H4 (cell line): Measurements from ENCODE around the gene TRABD. TPM values are rescaled to one million over a fixed set of nuclear protein-coding genes. Genes with fewer than 3 reads are reported as not detected.
"Not testable (repeated sequence)": the region's sequence is repeated elsewhere in the genome, so short reads cannot be mapped to it uniquely, and the experiment has no call there.

Source experiments
- DNase-seq: peaks from one replicate; pipeline ENCODE4 v3.0.0-alpha.2; 2015; ENCODE audit warnings: low spot score
- total RNA-seq: library from RNA; depleted of rRNA; stranded (reverse); fragments of >200 nt; shearing (Covaris generic); gene quantifications from 2 replicates; pipeline ENCODE4 v1.2.3, GENCODE V29; 2014; rRNA removed

Gene TRABD
- 13.7 and 17.2 TPM in 2 replicates for total RNA-seq

GRCh38 chr22:50185375-50186087 is at the start of gene TRABD:
Gene TRABD, plus strand, starts transcription at chr22:50185913. Its CDS starts 7,148 bp downstream, at chr22:50193061.
- DNase-seq = peak; percentile 85

GRCh38 chr22:50136581-50137015 is 49.1 kb upstream of the TRABD start:
- no peak for DNase-seq

- not testable (repeated sequence) for DNase-seq
Observed at GRCh38 chr22:50137277-50137676, 48.4 kb upstream of the TRABD start.

- no peak for DNase-seq
Observed at GRCh38 chr22:50138041-50138440, 47.7 kb upstream of the TRABD start.

- DNase-seq = no peak
Observed at GRCh38 chr22:50138988-50139387, 46.7 kb upstream of the TRABD start.

- no peak for DNase-seq
Observed at GRCh38 chr22:50139843-50140415, 45.8 kb upstream of the TRABD start.

GRCh38 chr22:50140615-50141014 is 45.1 kb upstream of the TRABD start:
- no peak for DNase-seq

GRCh38 chr22:50141462-50141861 is 44.3 kb upstream of the TRABD start:
- no peak for DNase-seq

GRCh38 chr22:50141891-50142363 is 43.8 kb upstream of the TRABD start:
- no peak for DNase-seq

GRCh38 chr22:50143096-50143495 is 42.6 kb upstream of the TRABD start:
- DNase-seq = no peak

GRCh38 chr22:50144005-50144614 is 41.6 kb upstream of the TRABD start:
- DNase-seq = no peak

GRCh38 chr22:50145721-50146438 is 39.8 kb upstream of the TRABD start:
- DNase-seq = no peak

GRCh38 chr22:50146439-50147238 is 39.1 kb upstream of the TRABD start:
- DNase-seq = no peak

- not testable (repeated sequence) for DNase-seq
Observed at GRCh38 chr22:50147258-50148165, 38.2 kb upstream of the TRABD start.

GRCh38 chr22:50148166-50148500 is 37.6 kb upstream of the TRABD start:
- no peak for DNase-seq

GRCh38 chr22:50148991-50149721 is 36.6 kb upstream of the TRABD start:
- peak; percentile 42 for DNase-seq

- no peak for DNase-seq
Observed at GRCh38 chr22:50150161-50151129, 35.3 kb upstream of the TRABD start.
